ENCODE results near the gene KIF23.

DNA sequence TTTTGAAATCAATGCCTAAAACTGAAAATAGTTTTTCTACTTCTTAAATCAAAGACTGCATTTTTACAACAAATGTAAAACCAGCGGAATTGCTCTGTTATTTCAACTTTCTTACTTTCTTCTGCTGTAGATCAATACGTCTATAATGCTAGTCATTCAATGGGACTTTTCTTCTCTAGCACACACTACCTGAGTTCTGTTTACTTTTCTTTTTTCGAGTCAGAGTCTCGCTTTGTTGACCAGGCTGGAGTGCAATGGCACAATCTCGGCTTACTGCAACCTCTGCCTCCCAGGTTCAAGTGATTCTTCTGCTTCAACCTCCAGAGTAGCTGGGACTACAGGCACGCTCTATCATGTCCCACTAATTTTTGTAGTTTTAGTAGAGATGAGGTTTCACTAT lies 40.7 kb upstream of the KIF23 start:
- TF ChIP-seq, protein P1, sequence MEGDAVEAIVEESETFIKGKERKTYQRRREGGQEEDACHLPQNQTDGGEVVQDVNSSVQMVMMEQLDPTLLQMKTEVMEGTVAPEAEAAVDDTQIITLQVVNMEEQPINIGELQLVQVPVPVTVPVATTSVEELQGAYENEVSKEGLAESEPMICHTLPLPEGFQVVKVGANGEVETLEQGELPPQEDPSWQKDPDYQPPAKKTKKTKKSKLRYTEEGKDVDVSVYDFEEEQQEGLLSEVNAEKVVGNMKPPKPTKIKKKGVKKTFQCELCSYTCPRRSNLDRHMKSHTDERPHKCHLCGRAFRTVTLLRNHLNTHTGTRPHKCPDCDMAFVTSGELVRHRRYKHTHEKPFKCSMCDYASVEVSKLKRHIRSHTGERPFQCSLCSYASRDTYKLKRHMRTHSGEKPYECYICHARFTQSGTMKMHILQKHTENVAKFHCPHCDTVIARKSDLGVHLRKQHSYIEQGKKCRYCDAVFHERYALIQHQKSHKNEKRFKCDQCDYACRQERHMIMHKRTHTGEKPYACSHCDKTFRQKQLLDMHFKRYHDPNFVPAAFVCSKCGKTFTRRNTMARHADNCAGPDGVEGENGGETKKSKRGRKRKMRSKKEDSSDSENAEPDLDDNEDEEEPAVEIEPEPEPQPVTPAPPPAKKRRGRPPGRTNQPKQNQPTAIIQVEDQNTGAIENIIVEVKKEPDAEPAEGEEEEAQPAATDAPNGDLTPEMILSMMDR (IDR thresholded peaks at IDR 0.05; ENCODE audit: low read length) = no peak
- TF ChIP-seq EZH2 (optimal IDR thresholded peaks at IDR 0.05; ENCODE audit: low read depth, low read length) = no peak

Measured in MM.1S (cell line).